Common myeloid progenitor, CD34-positive (primary cell): ENCODE measurements around the gene AGGF1.

ENCODE experiments used
- CTCF ChIA-PET: fragments of 350-600 bp; sonication (Branson Sonifier 250); formaldehyde crosslinking; loops from one replicate; lab custom pipeline; 2021; ENCODE audit warnings: antibody characterized with exemption; lab: Charles Lee
- POLR2A ChIA-PET: fragments of 350-600 bp; sonication (Branson Sonifier 250); formaldehyde crosslinking; loops from one replicate; lab custom pipeline; 2021; ENCODE audit warnings: antibody characterized with exemption; lab: Charles Lee
- DNase-seq, 3 donors: peaks; one replicate each; pipeline versions ENCODE4 v3.0.0 to v3.0.0-alpha.2; 2013
- H3K27ac ChIP-seq, 2 experiments: 1 replicate in 1 of 2; 2 replicates in 1 of 2; pipeline ENCODE4 v1.7.0; 2013; ENCODE audit warnings: inconsistent platforms in 2 of 2, low read length in 2 of 2, mild to moderate bottlenecking in 2 of 2, low read depth in 1 of 2, moderate library complexity in 1 of 2; ENCODE audit not compliant: severe bottlenecking in 2 of 2, insufficient read depth in 1 of 2, poor library complexity in 1 of 2
- H3K27me3 ChIP-seq, 5 experiments: replicated peaks in 2 of 5; 1 replicate in 3 of 5; 2 replicates in 2 of 5; pipeline versions ENCODE4 v1.6.1 to v1.7.0; 2013; ENCODE audit warnings: low read length in 4 of 5, mild to moderate bottlenecking in 2 of 5, moderate library complexity in 2 of 5, inconsistent platforms in 1 of 5; ENCODE audit not compliant: insufficient read depth in 5 of 5, control insufficient read depth in 4 of 5
- H3K36me3 ChIP-seq, 4 experiments: 1 replicate in 2 of 4; 2 replicates in 2 of 4; pipeline versions ENCODE4 v1.6.1 to v1.7.0; 2013; ENCODE audit warnings: low read length in 3 of 4, control low read depth in 1 of 4, mild to moderate bottlenecking in 1 of 4; ENCODE audit not compliant: control insufficient read depth in 4 of 4, insufficient read depth in 4 of 4
- H3K4me1 ChIP-seq, 4 experiments: 1 replicate in 3 of 4; 2 replicates in 1 of 4; pipeline versions ENCODE4 v1.6.1 to v1.7.1; 2013; ENCODE audit warnings: low read length in 3 of 4, mild to moderate bottlenecking in 3 of 4, control low read depth in 1 of 4, inconsistent platforms in 1 of 4, moderate library complexity in 1 of 4; ENCODE audit not compliant: control insufficient read depth in 4 of 4, insufficient read depth in 4 of 4; ENCODE audit errors: control extremely low read depth in 1 of 4
- H3K4me3 ChIP-seq, 7 experiments: 1 replicate in 4 of 7; 2 replicates in 3 of 7; pipeline versions ENCODE4 v1.5.1 to v1.7.0; 2013; ENCODE audit warnings: mild to moderate bottlenecking in 7 of 7, low read length in 6 of 7, moderate library complexity in 6 of 7, inconsistent platforms in 2 of 7, low read depth in 2 of 7, control low read depth in 1 of 7; ENCODE audit not compliant: insufficient read depth in 4 of 7, control insufficient read depth in 1 of 7; ENCODE audit errors: extremely low read depth in 1 of 7
- H3K9me3 ChIP-seq, 5 experiments: 1 replicate in 4 of 5; 2 replicates in 1 of 5; pipeline versions ENCODE4 v1.6.1 to v1.7.1; 2013; ENCODE audit warnings: low read length in 4 of 5, mild to moderate bottlenecking in 2 of 5, inconsistent platforms in 1 of 5, low read depth in 1 of 5, moderate library complexity in 1 of 5; ENCODE audit not compliant: control insufficient read depth in 4 of 5, insufficient read depth in 2 of 5; ENCODE audit errors: control extremely low read depth in 1 of 5
- WGBS: methylation state at CpG from one replicate; pipeline ENCODE4 v1.1.5; 2013; ENCODE audit not compliant: insufficient coverage; 5-methylcytosine and 5-hydroxymethylcytosine counted together

Gene AGGF1

DNA sequence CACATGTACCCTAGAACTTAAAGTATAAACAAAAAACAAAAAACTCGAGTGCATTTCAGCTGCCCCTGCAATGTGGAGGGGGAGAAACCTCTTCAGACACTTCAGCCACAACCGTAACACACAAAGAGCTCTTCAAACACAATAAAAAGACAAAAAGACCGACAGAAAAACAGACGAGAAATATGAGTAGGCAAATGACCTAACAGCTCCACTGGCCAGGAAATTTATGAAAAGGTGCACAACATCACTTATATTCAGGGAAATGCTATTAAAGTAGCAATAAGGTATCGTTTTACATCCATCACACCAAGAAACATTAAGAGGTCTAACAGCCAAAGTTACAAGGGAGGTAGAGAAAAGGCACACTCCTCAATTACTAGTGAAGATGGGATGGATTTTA is 50.7 kb downstream of the AGGF1 start:
- no CpG with 5 or more reads among the region's 5 CpGs for WGBS
- CTCF ChIA-PET, result no interaction called here
- H3K4me3 ChIP-seq, result no peak overlapping the region

DNA sequence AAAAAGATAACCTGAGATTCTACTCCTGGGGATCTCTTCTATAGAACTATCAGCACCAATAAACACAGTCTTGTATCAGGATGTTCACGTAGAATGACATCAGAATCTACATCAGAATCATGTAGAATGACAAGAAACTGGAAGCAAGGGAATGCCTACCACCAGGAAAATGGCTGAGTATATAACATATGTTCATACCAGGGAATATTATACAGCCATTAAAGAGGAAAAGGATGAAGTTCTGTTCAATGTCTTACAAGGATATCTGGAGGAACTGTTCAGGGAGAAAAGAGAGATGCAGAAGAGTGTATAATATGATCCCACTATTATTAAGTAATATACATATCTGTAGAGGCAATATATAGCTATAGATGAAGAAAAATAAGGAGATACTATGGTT is 52.1 kb downstream of the AGGF1 start:
- ChIA-PET POLR2A (no interaction called here), CTCF (no interaction called here)
- Histone ChIP-seq H3K36me3 (peaks cover 9 to 26% (median 13%) of the 10 kb centered on the region in 4 experiments), H3K27me3 (no peaks in the 10 kb centered on the region), H3K27ac (no peak overlapping the region), H3K4me3 (no peak overlapping the region), H3K4me1 (peaks cover 7 to 22% (median 14%) of the 10 kb centered on the region in 4 experiments), H3K9me3 (no peaks in the 10 kb centered on the region)
- DNase-seq, result no peak
- WGBS, result 100% methylated on average over 1 of the region's 1 CpG

More for the DNA sequence above, 50.7 kb downstream of the AGGF1 start:
- Histone ChIP-seq H3K36me3 (peaks cover 9 to 38% (median 15%) of the 10 kb centered on the region in 4 experiments), H3K9me3 (no peaks in the 10 kb centered on the region), H3K27ac (no peak overlapping the region), H3K27me3 (no peaks in the 10 kb centered on the region), H3K4me1 (peaks cover 1 to 25% (median 14%) of the 10 kb centered on the region in 4 experiments)
- POLR2A ChIA-PET, result no interaction called here
- no peak for DNase-seq

DNA sequence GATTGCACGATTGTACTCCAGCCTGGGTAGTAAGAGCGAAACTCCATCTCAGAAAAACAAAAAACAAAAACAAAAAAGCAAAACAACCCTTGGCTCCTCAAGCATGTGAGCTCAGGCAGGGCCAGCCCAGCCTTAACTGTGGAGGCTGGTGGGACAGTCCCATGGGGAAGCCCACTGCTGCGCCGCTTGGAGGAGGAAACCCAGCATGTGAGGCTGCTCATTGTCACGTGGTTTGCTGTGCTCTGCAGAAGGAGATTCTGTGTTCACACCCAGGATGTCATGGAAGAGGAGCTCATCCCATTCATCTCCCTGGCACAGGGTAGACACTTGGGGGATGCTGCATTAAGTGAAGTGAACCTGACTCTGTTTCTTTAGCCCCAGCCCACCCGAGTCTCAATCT is 52.9 kb downstream of the AGGF1 start:
- no peak overlapping the region for H3K4me3 ChIP-seq
- WGBS, result 94% methylated on average over 5 of the region's 6 CpGs
- DNase-seq, result no peak
- H3K4me1 ChIP-seq, result peaks cover 15 to 27% (median 17%) of the 10 kb centered on the region in 4 experiments
- no peak overlapping the region for H3K27ac ChIP-seq
- H3K36me3 ChIP-seq, result peaks cover 9 to 24% (median 13%) of the 10 kb centered on the region in 4 experiments
- POLR2A ChIA-PET, result interaction anchor here (0.6 kb wide), 1 partner anchor 216 kb away, joined by 5 read pairs; no protein-coding TSS in a partner anchor
- no peaks in the 10 kb centered on the region for H3K9me3 ChIP-seq
- CTCF ChIA-PET, result interaction anchor here (0.6 kb wide), 1 partner anchor 325 kb away, joined by 3 read pairs; no protein-coding TSS in a partner anchor
- no peaks in the 10 kb centered on the region for H3K27me3 ChIP-seq

DNA sequence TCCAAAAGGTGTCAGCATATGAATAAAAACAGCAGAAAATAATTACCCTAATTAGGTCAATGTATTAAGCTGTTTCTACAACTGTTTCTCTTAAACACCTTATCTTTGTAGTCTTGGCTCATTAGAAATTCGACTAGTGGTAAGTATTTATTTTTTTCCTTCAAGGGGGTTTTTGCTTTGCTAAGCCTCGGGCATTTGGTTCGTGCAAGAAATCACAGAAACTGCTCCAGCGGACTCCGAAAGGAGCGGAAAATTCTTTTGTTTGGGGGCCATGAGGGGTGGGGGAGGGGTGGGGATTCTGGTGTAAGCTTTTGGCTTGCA is 56.1 kb downstream of the AGGF1 start:
- no peaks in the 10 kb centered on the region for H3K9me3 ChIP-seq
- H3K4me1 ChIP-seq, result peaks cover 15 to 29% (median 18%) of the 10 kb centered on the region in 4 experiments
- ChIA-PET CTCF (interaction anchor here (0.6 to 5.9 kb wide), 7 partner anchors 9 to 230 kb away, joined by 3 to 37 read pairs (median 3); no protein-coding TSS in a partner anchor), POLR2A (interaction anchor here (1.5 kb wide), 1 partner anchor 9 kb away, joined by 6 read pairs; no protein-coding TSS in a partner anchor)
- H3K4me3 ChIP-seq, result peak overlapping the region; percentile 74 to 98 (median 86)
- H3K27ac ChIP-seq, result peak overlapping the region; percentile 79 to 90
- H3K36me3 ChIP-seq, result peaks cover 6 to 15% (median 13%) of the 10 kb centered on the region in 4 experiments
- no peaks in the 10 kb centered on the region for H3K27me3 ChIP-seq
- no peak for DNase-seq
- WGBS, result 0% methylated on average over 5 of the region's 6 CpGs

DNA sequence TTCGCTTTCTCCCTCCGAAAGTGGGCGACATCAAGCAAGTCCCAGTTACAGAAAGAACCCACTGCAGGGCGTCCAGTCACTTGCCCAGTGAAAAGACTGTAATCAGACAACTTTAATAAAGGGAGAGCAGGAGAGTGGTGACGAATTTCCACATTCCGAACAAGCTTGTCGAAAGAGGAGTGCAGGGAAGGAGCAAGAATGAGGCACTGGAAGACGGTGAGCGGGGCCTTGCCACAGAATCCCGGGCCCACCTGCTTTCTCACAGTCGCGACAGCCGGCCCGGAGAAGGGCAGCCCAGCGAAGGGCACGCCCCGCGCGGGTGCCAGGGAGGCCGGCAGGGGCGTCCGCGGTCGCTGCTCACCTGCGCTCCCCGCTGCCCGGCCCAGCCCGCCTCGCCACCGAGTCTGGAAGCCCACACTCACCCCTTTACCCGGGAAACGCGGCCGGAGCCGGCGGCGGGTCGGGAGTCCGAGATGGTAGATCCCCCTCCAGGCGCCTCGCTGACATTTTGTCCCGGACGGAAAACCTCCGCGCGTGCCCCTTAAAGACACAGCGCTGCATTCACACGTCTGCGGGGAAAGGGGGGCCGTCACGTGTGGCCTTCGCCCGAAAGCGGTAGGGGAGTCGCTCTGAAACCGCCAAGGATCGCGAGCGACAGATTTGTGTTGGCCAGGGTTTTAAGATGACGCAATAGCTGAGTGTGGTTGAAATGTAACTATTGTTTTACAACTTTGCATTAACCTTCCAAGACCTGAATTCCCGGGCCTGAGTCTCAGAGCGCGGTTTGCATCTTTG is 56.7 kb downstream of the AGGF1 start, which contains the start of gene ZBED3:
Gene ZBED3, minus strand, starts transcription at position 597 of the 795 bp plus-strand sequence. CDS start 9,407 bp downstream, outside the sequence.
- Histone ChIP-seq H3K36me3 (peaks cover 6 to 15% (median 13%) of the 10 kb centered on the region in 4 experiments), H3K27me3 (no peaks in the 10 kb centered on the region), H3K27ac (peak within 1 kb of the TSS; percentile 79 to 90), H3K9me3 (no peaks in the 10 kb centered on the region), H3K4me1 (peaks cover 15 to 29% (median 18%) of the 10 kb centered on the region in 4 experiments), H3K4me3 (peak within 1 kb of the TSS; percentile 74 to 98 (median 86))
- DNase-seq, result peak; percentile 87 to 96 (median 94)
- WGBS, result 0% methylated on average over 61 of the region's 63 CpGs
- CTCF ChIA-PET, result interaction anchor here (0.6 to 5.9 kb wide), 9 partner anchors 9 to 230 kb away, joined by 3 to 37 read pairs (median 3); no protein-coding TSS in a partner anchor
- POLR2A ChIA-PET, result interaction anchor here (1.5 kb wide), 1 partner anchor 10 kb away, joined by 6 read pairs; no protein-coding TSS in a partner anchor

DNA sequence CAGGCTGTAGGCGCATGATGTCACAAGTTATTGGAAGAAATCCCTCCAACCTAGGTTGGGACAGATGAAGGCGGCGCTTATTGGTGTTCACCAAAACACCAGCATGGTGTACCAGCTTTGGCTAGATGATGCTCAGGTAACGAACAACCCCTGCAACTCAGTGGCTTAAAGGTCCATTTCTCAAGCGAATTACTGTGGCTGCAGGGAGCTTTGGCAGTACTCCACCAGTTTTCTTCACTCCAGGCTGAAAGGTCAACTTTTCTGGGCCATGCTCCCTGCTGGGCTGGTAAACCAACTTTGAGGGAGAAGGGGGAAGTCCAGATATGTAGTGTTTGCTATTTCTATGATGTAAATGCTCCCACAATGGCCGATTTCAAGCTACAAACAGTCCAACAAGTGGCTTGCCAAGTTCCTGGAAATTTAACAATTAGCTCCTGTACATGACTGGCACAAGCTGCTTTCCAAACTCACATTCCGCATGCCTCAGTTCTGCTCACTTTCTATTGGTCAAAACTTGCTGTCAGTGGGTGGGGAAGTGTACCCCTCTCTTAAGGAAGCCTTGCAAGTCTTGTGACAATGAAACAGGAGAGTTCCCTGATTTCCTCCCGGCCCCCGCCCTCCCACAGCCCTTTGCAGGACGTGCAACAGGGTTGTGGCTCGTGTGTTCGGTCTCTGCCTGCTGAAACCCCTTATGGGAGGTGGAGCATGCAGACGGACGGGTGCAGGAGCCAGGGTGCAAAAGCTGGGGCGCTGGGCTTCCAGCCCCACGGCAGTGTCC is 57.5 kb downstream of the AGGF1 start:
- WGBS, result 22% methylated on average over 13 of the region's 16 CpGs
- Histone ChIP-seq H3K27me3 (no peaks in the 10 kb centered on the region), H3K4me3 (peak overlapping the region; percentile 74 to 98 (median 86)), H3K4me1 (peaks cover 15 to 29% (median 18%) of the 10 kb centered on the region in 4 experiments), H3K36me3 (peaks cover 6 to 16% (median 13%) of the 10 kb centered on the region in 4 experiments), H3K27ac (peak overlapping the region; percentile 79 to 90), H3K9me3 (no peaks in the 10 kb centered on the region)
- ChIA-PET CTCF (interaction anchor here (0.8 to 5.9 kb wide), 5 partner anchors 10 to 125 kb away, joined by 3 to 37 read pairs (median 3); no protein-coding TSS in a partner anchor), POLR2A (interaction anchor here (1.5 kb wide), 1 partner anchor 10 kb away, joined by 6 read pairs; no protein-coding TSS in a partner anchor)
- DNase-seq, result peak in 1 of 3 donors; percentile 42
